ENCODE data around the gene RASGRP4. TPM values are rescaled to one million over a fixed set of nuclear protein-coding genes. Genes with fewer than 3 reads are reported as not detected.

RASGRP4 gene
- total RNA-seq, 4 donors from 2014 or later: 3.2 to 7.8 (median 4.4) TPM

DNA sequence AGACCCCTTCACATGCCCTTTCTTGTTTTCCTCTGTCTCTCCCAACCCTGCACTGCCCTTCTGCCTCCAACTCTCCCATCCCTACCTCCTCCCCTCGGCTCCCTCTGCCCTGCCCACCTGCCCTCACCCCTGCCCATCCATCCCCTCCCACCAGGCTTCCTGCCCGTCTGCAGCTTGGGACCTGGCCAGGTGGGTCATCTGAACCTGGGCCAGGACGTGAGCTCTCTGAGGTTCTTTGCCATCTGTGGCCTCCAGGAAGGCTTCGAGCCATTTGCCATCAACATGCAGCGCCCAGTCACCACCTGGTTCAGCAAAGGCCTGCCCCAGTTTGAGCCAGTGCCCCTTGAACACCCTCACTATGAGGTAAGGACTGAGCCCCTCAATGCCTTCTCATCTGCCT lies 43.1 kb upstream of the RASGRP4 start:
- intact Hi-C loops (cut with DNase I): no loop called here
- TF ChIP-seq POLR2AphosphoS5 (IDR thresholded peaks at IDR 0.05): no peak
- TF ChIP-seq, protein P1, sequence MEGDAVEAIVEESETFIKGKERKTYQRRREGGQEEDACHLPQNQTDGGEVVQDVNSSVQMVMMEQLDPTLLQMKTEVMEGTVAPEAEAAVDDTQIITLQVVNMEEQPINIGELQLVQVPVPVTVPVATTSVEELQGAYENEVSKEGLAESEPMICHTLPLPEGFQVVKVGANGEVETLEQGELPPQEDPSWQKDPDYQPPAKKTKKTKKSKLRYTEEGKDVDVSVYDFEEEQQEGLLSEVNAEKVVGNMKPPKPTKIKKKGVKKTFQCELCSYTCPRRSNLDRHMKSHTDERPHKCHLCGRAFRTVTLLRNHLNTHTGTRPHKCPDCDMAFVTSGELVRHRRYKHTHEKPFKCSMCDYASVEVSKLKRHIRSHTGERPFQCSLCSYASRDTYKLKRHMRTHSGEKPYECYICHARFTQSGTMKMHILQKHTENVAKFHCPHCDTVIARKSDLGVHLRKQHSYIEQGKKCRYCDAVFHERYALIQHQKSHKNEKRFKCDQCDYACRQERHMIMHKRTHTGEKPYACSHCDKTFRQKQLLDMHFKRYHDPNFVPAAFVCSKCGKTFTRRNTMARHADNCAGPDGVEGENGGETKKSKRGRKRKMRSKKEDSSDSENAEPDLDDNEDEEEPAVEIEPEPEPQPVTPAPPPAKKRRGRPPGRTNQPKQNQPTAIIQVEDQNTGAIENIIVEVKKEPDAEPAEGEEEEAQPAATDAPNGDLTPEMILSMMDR (IDR thresholded peaks at IDR 0.05): no peak
- no peak for TF ChIP-seq POLR2A (IDR thresholded peaks at IDR 0.05; ENCODE audit: low read depth)
- no peak for TF ChIP-seq EP300 (IDR thresholded peaks at IDR 0.05)
- no peak for DNase-seq (ENCODE audit: extremely low spot score)
- no peak overlapping the region for H3K27ac ChIP-seq (replicated peaks in 1 of 4)
- H3K9me3 ChIP-seq: no peaks in the 10 kb centered on the region
- H3K4me1 ChIP-seq: no peaks in the 10 kb centered on the region
- H3K36me3 ChIP-seq: no peaks in the 10 kb centered on the region
- 61% methylated on average over 5 of the region's 5 CpGs for WGBS
- no peak overlapping the region for H3K4me3 ChIP-seq
- peaks cover 0 to 29% (median 0%) of the 10 kb centered on the region in 4 donors for H3K27me3 ChIP-seq

DNA sequence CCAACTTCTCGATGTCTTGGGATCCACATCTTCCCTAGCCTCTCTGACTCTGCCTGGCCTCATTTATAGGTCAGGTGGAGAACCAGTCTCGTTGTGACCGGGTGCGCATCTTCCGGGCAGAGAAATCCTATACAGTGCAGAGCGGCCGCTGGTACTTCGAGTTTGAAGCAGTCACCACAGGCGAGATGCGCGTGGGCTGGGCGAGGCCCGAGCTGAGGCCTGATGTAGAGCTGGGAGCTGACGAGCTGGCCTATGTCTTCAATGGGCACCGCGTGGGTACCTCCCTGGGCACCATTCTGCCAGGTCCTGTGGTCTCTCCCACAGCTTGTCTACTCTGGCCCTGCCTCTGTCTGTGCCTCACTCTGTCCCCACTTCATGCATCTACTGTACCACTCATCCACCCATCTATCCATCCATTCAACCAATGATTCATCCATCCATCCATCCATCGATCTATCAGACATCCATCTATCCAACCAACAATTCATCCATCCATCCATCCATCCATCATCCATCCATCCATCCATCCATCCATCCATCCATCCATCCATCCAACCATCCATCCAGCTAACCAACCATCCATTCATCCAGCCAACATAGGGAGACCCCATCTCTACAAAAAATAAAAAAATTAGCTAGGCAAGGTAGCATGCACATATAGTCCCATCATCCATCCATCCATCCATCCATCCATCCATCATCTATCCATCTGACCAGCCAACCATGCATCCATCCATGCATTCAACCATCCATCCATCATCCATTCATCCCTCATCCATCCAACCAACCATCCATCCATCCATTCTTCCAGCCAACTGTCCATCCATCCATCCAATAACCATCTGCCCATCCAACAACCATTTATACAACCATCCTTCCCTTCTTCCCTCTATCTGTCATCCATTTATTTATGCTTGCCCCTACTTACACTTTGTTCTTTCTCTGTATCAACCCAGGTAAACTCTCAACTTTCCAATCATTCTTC lies 41.8 kb upstream of the RASGRP4 start:
- H3K4me3 ChIP-seq: no peak overlapping the region
- H3K27ac ChIP-seq (replicated peaks in 1 of 4): no peak overlapping the region
- H3K9me3 ChIP-seq: no peaks in the 10 kb centered on the region
- H3K36me3 ChIP-seq: no peaks in the 10 kb centered on the region
- intact Hi-C loops (cut with DNase I): no loop called here
- H3K27me3 ChIP-seq: peaks cover 0 to 31% (median 0%) of the 10 kb centered on the region in 4 donors
- no peak for DNase-seq (ENCODE audit: extremely low spot score)
- TF ChIP-seq, protein P1 (IDR thresholded peaks at IDR 0.05): no peak
- TF ChIP-seq POLR2A (IDR thresholded peaks at IDR 0.05; ENCODE audit: low read depth): no peak
- TF ChIP-seq EP300 (IDR thresholded peaks at IDR 0.05): no peak
- no peak for TF ChIP-seq POLR2AphosphoS5 (IDR thresholded peaks at IDR 0.05)
- WGBS: 95% methylated on average over 17 of the region's 17 CpGs
- H3K4me1 ChIP-seq: no peaks in the 10 kb centered on the region

DNA sequence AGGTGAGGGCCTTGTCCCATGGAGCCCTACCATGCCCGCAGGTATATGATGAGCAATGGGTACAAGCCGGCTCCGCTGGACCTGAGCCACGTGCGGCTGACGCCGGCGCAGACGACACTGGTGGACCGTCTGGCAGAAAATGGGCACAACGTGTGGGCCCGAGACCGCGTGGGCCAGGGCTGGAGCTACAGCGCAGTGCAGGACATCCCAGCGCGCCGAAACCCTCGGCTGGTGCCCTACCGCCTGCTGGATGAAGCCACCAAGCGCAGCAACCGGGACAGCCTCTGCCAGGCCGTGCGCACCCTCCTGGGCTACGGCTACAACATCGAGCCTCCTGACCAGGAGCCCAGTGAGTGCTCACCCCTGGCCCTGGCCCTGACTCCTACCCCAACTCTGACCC lies 40.0 kb upstream of the RASGRP4 start:
- no peaks in the 10 kb centered on the region for H3K4me1 ChIP-seq
- intact Hi-C loops (cut with DNase I): no loop called here
- WGBS: 99% methylated on average over 15 of the region's 26 CpGs
- TF ChIP-seq POLR2A (IDR thresholded peaks at IDR 0.05; ENCODE audit: low read depth): no peak
- no peak for DNase-seq (ENCODE audit: extremely low spot score)
- H3K4me3 ChIP-seq: no peak overlapping the region
- no peaks in the 10 kb centered on the region for H3K36me3 ChIP-seq
- no peak overlapping the region for H3K27ac ChIP-seq (replicated peaks in 1 of 4)
- H3K9me3 ChIP-seq: no peaks in the 10 kb centered on the region
- peaks cover 0 to 31% (median 0%) of the 10 kb centered on the region in 4 donors for H3K27me3 ChIP-seq

DNA sequence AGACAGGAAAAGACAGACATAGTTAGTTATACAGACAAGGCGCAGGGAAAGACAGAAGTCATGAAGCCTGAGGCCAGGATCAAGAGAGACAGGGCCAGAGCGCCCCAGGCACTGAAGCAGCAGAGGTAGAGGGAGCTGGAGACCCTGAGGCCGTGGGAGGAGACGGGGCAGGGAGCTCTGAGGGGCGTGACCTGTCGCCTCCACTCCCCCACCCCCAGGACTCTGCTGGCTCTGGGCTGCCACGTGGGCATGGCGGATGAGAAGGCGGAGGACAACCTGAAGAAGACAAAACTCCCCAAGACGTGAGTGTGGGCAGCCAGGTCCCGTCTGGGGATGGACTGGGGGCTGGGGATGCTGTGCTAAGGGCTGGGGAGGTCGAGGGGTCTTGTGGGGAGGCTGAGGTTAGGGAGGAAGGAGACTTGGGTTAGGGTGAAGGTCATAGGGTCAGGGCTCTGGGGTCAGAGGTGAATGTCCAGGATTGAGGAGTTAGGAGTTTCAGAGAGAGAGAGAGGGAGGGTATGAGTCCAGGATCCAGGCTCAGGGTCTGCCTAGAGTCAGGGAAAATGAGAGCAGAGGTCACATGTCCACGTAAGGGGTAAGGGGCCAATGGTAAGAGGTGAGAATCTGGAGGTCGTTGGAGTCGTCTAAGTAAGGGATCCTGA lies 38.5 kb upstream of the RASGRP4 start:
- H3K36me3 ChIP-seq: no peaks in the 10 kb centered on the region
- peaks cover 0 to 36% (median 0%) of the 10 kb centered on the region in 4 donors for H3K27me3 ChIP-seq

DNA sequence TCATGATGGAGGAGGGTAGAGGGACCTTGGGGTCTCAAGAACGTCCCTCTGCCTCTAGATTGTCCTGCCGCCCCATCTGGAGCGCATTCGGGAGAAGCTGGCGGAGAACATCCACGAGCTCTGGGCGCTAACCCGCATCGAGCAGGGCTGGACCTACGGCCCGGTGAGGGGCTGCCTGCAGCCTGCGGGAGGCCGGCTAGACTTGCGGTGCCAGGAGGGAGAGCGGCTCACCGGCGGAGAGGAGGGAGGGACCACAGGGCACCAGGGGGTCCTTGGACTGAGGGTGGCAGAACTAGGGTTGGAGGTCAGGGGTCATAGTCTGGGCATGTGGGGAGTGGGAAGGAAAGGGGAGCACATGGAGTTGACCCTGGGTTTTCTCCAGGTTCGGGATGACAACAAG lies 37.3 kb upstream of the RASGRP4 start:
- WGBS: 90% methylated on average over 18 of the region's 18 CpGs
- peaks cover 0 to 30% (median 0%) of the 10 kb centered on the region in 4 donors for H3K27me3 ChIP-seq
- no peaks in the 10 kb centered on the region for H3K9me3 ChIP-seq
- intact Hi-C loops (cut with DNase I): no loop called here
- H3K36me3 ChIP-seq: no peaks in the 10 kb centered on the region
- H3K4me3 ChIP-seq: no peak overlapping the region
- H3K27ac ChIP-seq (replicated peaks in 1 of 4): no peak overlapping the region
- DNase-seq (ENCODE audit: extremely low spot score): no peak
- no peak for TF ChIP-seq POLR2AphosphoS5 (IDR thresholded peaks at IDR 0.05)
- no peak for TF ChIP-seq POLR2A (IDR thresholded peaks at IDR 0.05; ENCODE audit: low read depth)
- TF ChIP-seq EP300 (IDR thresholded peaks at IDR 0.05): no peak
- TF ChIP-seq, protein P1 (IDR thresholded peaks at IDR 0.05): no peak
- H3K4me1 ChIP-seq: no peaks in the 10 kb centered on the region

More for the DNA sequence above, 38.5 kb upstream of the RASGRP4 start:
- DNase-seq (ENCODE audit: extremely low spot score): no peak
- Histone ChIP-seq H3K4me1 (no peaks in the 10 kb centered on the region), H3K9me3 (no peaks in the 10 kb centered on the region), H3K4me3 (no peak overlapping the region), H3K27ac (replicated peaks in 1 of 4) (no peak overlapping the region)
- 62% methylated on average over 15 of the region's 15 CpGs for WGBS
- intact Hi-C loops (cut with DNase I): no loop called here
- TF ChIP-seq EP300 (IDR thresholded peaks at IDR 0.05): no peak
- TF ChIP-seq, protein P1 (IDR thresholded peaks at IDR 0.05): no peak

Measured in esophagus muscularis mucosa (tissue), 4 donors.